SJCRH30 (cell line): Measurements from ENCODE around the gene PAK4. TPM values are rescaled to one million over a fixed set of nuclear protein-coding genes. Genes with fewer than 3 reads are reported as not detected.
A peak's percentile ranks its signal among the peaks of the same experiment; 100 is the strongest.
"Not testable (repeated sequence)": the region's sequence is repeated elsewhere in the genome, so short reads cannot be mapped to it uniquely, and the experiment has no call there.

Source experiments
- DNase-seq, 2 experiments: peaks; one replicate each; pipeline ENCODE4 v3.0.0-alpha.2; 2015 to 2020
- H3K27ac ChIP-seq: fragments of 250-450 bp; sonication (Bioruptor Pico); 2 replicates; pipeline ENCODE4 v1.5.1; 2020; ENCODE audit warnings: mild to moderate bottlenecking, moderate library complexity
- H3K27me3 ChIP-seq: fragments of 250-450 bp; sonication (Bioruptor Pico); 2 replicates; pipeline ENCODE4 v1.5.1; 2020; ENCODE audit warnings: mild to moderate bottlenecking, moderate library complexity
- H3K36me3 ChIP-seq: fragments of 250-450 bp; sonication (Bioruptor Pico); 2 replicates; pipeline ENCODE4 v1.5.1; 2020; ENCODE audit warnings: mild to moderate bottlenecking, moderate library complexity
- H3K4me1 ChIP-seq: fragments of 250-450 bp; sonication (Bioruptor Pico); 2 replicates; pipeline ENCODE4 v1.5.1; 2020; ENCODE audit warnings: mild to moderate bottlenecking, moderate library complexity
- H3K4me3 ChIP-seq: fragments of 250-450 bp; sonication (Bioruptor Pico); 2 replicates; pipeline ENCODE4 v1.5.1; 2020; ENCODE audit warnings: mild to moderate bottlenecking, moderate library complexity
- H3K9me3 ChIP-seq: fragments of 250-450 bp; sonication (Bioruptor Pico); replicated peaks from 2 replicates; pipeline ENCODE4 v1.5.1; 2020; ENCODE audit warnings: mild to moderate bottlenecking, moderate library complexity
- total RNA-seq: library from RNA; depleted of rRNA; stranded (reverse); fragments of >200 nt; shearing (Covaris generic); gene quantifications from 2 replicates; pipeline ENCODE4 v1.2.3, GENCODE V29; 2014

PAK4 gene
- total RNA-seq, 1 experiment from 2014 or later = 11.6 TPM

GRCh38 chr19:39112338-39112890, 13.2 kb upstream of the PAK4 start:
- DNase-seq = no peak
- Histone ChIP-seq H3K9me3 (no peaks in the 10 kb centered on the region), H3K27ac (no peak overlapping the region), H3K36me3 (no peaks in the 10 kb centered on the region), H3K27me3 (no peaks in the 10 kb centered on the region), H3K4me1 (peaks cover 9% of the 10 kb centered on the region; the same call in 1 of the 2 replicates), H3K4me3 (no peak overlapping the region)

- Histone ChIP-seq H3K27me3 (no peaks in the 10 kb centered on the region), H3K27ac (no peak overlapping the region), H3K9me3 (no peaks in the 10 kb centered on the region), H3K4me3 (no peak overlapping the region), H3K36me3 (no peaks in the 10 kb centered on the region), H3K4me1 (peaks cover 9% of the 10 kb centered on the region; the same call in 1 of the 2 replicates)
- no peak for DNase-seq
Measured at GRCh38 chr19:39113199-39113598, 12.4 kb upstream of the PAK4 start.

- Histone ChIP-seq H3K4me1 (peaks cover 9% of the 10 kb centered on the region; the same call in 1 of the 2 replicates), H3K36me3 (no peaks in the 10 kb centered on the region), H3K4me3 (no peak overlapping the region), H3K9me3 (no peaks in the 10 kb centered on the region), H3K27me3 (no peaks in the 10 kb centered on the region), H3K27ac (no peak overlapping the region)
- no peak for DNase-seq
Measured at GRCh38 chr19:39115105-39115847, 10.3 kb upstream of the PAK4 start.

- not testable (repeated sequence) for H3K27ac ChIP-seq, H3K4me1 ChIP-seq, DNase-seq, H3K9me3 ChIP-seq, H3K36me3 ChIP-seq, H3K4me3 ChIP-seq, H3K27me3 ChIP-seq
Measured at GRCh38 chr19:39117023-39117422, 8.6 kb upstream of the PAK4 start.

- DNase-seq = no peak
- no peaks in the 10 kb centered on the region for H3K36me3 ChIP-seq
- no peaks in the 10 kb centered on the region for H3K4me1 ChIP-seq
- no peak overlapping the region for H3K27ac ChIP-seq
- H3K4me3 ChIP-seq = no peak overlapping the region
- H3K27me3 ChIP-seq = no peaks in the 10 kb centered on the region
- H3K9me3 ChIP-seq = no peaks in the 10 kb centered on the region
Measured at GRCh38 chr19:39119830-39120229, 5.8 kb upstream of the PAK4 start.

GRCh38 chr19:39122934-39123731, 2.5 kb upstream of the PAK4 start:
- H3K27ac ChIP-seq = no peak overlapping the region
- H3K4me1 ChIP-seq = peaks cover 3% of the 10 kb centered on the region; the same call in 1 of the 2 replicates
- H3K27me3 ChIP-seq = no peaks in the 10 kb centered on the region
- H3K9me3 ChIP-seq = no peaks in the 10 kb centered on the region
- H3K4me3 ChIP-seq = no peak overlapping the region
- H3K36me3 ChIP-seq = no peaks in the 10 kb centered on the region
- DNase-seq = no peak

DNA sequence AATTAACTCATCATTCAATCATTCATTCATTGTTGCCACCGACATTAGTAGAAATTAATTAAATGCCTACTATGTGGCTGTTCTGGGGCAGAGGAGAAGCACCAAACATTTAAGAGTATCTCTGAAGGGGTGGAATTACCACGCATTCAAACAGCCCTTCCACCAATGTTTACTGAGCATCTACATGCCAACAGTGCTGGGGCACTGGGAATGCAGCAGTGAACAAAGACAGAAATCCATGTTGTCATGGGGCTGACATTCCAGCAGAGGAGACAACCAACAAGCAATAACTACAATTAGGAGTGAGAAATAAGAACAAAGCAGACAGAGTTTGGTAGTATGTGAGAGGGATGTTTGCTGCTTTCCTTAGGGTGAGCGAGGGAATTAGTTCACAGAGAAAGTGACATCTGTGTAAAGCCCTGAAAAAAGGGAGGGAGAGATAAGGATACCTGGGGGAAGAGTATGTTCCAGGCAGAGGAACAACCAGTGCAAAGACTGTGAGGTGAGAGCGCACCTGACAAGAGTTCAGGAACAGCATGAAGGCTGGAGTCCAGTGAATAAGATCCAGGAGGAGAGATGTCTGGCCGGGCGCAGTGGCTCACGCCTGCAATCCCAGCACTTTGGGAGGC, 1.3 kb upstream of the PAK4 start:
- Histone ChIP-seq H3K4me1 (peaks cover 3% of the 10 kb centered on the region; the same call in 1 of the 2 replicates), H3K9me3 (no peaks in the 10 kb centered on the region), H3K27me3 (no peaks in the 10 kb centered on the region), H3K4me3 (no peak overlapping the region), H3K36me3 (no peaks in the 10 kb centered on the region), H3K27ac (no peak overlapping the region)
- DNase-seq = no peak

DNA sequence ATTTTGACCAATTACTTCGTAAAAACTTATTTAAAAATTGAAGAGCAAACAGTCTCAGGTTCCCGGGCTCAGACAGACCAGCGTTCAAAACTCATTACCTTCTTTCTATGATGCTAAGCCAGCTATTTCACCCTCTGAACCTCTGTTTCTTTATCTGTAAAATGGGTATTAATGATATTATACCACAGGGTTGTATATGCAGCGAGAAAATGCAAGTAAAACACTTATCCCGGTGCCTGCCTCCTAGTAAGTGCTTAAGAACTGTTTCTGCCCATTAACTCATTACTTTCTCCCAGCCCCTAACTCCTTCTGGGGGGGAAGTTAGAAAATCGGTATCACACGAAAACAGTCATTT, 410 bp upstream of the PAK4 start:
- no peaks in the 10 kb centered on the region for H3K27me3 ChIP-seq
- H3K4me1 ChIP-seq = peaks cover 3% of the 10 kb centered on the region; the same call in 1 of the 2 replicates
- peak overlapping the region; percentile 85 for H3K4me3 ChIP-seq
- DNase-seq = no peak
- no peak overlapping the region for H3K27ac ChIP-seq
- H3K36me3 ChIP-seq = no peaks in the 10 kb centered on the region
- no peaks in the 10 kb centered on the region for H3K9me3 ChIP-seq

DNA sequence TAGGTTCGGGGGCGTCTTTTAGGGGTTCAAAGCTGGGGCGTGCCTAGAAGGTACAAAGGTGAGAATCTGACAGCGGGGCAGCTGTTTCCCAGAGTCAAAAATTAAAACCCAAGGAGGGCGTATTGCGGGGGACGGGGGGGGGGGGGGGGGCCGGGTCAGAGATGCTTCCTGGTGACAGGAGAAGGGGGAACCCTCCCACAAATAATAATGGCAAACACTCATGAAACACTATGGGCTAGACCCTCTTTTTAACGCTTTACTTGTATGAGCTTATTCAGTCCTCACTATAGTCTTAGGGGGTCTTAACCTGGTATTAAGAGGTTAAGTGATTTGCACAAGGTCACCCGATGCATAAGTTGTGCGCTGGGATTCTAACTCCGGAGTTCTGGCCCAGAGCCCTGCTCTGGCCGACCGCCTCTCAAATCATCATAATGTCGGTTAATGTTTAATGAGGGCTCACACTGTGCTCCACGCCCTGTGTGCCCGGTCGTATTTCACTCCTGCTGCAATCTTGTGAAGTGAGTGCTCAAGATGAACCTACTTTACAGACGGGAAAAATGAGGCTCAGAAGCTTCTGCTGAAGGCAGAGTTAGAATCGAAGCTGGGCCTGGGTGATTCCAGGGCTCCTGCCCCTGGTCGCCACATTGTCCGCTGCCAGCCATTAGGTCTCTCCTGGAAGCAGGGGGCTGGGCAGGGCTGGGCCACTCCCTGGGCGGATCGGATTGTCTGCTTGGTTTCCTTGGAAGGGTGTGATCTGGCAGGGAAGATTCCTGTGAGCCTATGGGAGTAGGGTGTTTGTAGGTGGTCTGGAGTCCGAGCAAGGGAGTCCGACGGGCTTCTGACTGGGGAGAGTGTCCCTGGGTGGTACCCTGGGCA, 964 bp downstream of the PAK4 start:
- H3K4me1 ChIP-seq = peaks cover 17% of the 10 kb centered on the region
- H3K9me3 ChIP-seq = no peaks in the 10 kb centered on the region
- no peaks in the 10 kb centered on the region for H3K27me3 ChIP-seq
- H3K36me3 ChIP-seq = no peaks in the 10 kb centered on the region
- DNase-seq = no peak
- peak overlapping the region; percentile 85 for H3K4me3 ChIP-seq
- no peak overlapping the region for H3K27ac ChIP-seq

DNA sequence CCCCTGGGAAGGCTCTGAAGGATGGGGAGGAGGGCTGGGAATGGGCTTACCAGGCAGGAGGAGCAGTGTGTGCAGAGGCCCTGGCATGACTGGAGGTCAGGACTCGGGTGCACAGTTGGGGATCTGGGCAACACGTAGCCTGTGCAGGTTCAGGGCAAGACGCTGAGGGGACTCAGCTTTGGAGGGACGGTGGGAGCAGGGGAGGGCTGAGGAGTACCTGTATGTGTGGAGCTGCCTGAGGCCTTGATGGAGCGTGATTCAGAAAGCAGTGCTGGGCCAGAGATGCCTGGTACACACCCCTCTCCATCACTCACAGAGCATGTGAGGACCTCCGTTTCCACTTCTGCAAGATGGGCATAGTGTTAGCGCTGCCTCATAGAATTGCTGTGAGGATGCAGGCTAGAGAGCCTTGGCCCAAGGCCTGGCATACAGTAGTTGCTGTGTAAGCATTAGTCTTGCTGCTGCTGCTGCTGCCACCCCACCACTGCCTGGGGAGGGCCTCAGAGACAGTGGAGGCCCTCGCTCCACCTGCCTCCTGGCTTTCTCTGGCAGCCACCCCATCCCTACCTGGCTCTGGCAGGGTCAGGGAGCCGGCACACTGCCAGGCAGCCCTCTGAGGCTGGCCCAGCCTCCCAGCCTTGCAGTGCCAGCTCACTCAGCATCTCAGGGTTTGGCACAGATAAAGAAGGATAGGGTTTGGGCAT, 2.4 kb downstream of the PAK4 start:
- H3K4me3 ChIP-seq = no peak overlapping the region
- DNase-seq = no peak
- no peaks in the 10 kb centered on the region for H3K27me3 ChIP-seq
- H3K27ac ChIP-seq = no peak overlapping the region
- H3K9me3 ChIP-seq = no peaks in the 10 kb centered on the region
- H3K4me1 ChIP-seq = peaks cover 20% of the 10 kb centered on the region
- H3K36me3 ChIP-seq = no peaks in the 10 kb centered on the region

DNA sequence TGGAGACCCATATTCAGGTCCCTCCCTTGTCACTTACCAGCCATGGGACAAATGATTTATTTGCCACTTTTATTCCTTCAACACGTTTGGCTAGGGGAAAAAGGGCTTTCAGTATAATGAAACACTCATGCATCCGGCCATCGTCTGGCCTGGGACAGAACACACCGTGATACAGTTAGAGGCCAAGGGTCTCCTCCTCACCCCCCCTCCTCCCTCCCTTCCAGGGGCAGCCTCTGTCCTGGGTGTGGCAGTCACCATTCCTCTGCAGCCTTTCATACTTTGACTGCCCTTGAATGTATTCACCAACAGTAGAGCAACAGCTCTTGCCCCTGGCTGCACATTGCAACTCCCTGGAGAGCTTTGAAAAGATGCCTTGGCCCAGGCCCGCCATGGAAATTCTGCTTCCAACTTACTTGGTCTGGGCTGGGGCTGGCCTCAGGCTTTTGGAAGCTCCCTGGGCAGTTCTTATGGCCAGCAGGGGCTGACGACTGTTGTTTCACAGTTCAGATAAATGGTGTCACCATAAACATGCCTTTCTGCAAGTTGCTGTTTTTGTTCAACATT, 3.0 kb downstream of the PAK4 start:
- no peaks in the 10 kb centered on the region for H3K27me3 ChIP-seq
- H3K27ac ChIP-seq = no peak overlapping the region
- peaks cover 24% of the 10 kb centered on the region for H3K4me1 ChIP-seq
- DNase-seq = no peak
- no peaks in the 10 kb centered on the region for H3K36me3 ChIP-seq
- no peaks in the 10 kb centered on the region for H3K9me3 ChIP-seq
- no peak overlapping the region for H3K4me3 ChIP-seq

DNA sequence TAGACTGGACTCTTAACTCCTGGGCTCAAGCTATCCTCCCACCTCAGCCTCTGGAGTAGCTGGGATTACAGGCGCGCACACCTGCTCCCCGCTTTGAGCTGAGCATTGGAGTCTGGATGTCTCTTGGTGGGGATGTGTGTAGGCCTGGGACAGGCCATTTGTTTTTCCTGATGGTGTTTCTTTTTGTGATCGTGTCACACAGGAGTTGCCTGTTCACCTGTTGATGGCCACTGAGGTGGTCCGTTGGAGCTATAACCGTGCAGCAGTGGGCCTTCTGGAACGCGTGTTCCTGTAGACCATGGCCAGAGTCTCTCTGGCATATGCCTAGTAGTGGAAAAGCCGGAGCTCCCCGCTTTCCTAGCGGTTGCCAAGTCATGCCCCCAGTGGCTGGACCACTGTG, 3.5 kb downstream of the PAK4 start:
- DNase-seq = no peak

More for the DNA sequence above, 3.5 kb downstream of the PAK4 start:
- no peak overlapping the region for H3K27ac ChIP-seq
- peaks cover 27% of the 10 kb centered on the region for H3K4me1 ChIP-seq
- no peaks in the 10 kb centered on the region for H3K9me3 ChIP-seq
- no peak overlapping the region for H3K4me3 ChIP-seq
- H3K27me3 ChIP-seq = no peaks in the 10 kb centered on the region
- no peaks in the 10 kb centered on the region for H3K36me3 ChIP-seq
